A172 (cell line): ENCODE results near the gene FTSJ3. TPM values are rescaled to one million over a fixed set of nuclear protein-coding genes. Genes with fewer than 3 reads are reported as not detected.
"Not testable (repeated sequence)": the region's sequence is repeated elsewhere in the genome, so short reads cannot be mapped to it uniquely, and the experiment has no call there.

Experiments used
- DNase-seq: peaks from one replicate; pipeline ENCODE4 v3.0.0-alpha.2; 2015; ENCODE audit warnings: low spot score
- total RNA-seq: library from RNA; depleted of rRNA; stranded (reverse); fragments of >200 nt; shearing (Covaris generic); gene quantifications from 2 replicates; pipeline ENCODE4 v1.2.3, GENCODE V29; 2014; rRNA removed

The FTSJ3 gene, protein sequence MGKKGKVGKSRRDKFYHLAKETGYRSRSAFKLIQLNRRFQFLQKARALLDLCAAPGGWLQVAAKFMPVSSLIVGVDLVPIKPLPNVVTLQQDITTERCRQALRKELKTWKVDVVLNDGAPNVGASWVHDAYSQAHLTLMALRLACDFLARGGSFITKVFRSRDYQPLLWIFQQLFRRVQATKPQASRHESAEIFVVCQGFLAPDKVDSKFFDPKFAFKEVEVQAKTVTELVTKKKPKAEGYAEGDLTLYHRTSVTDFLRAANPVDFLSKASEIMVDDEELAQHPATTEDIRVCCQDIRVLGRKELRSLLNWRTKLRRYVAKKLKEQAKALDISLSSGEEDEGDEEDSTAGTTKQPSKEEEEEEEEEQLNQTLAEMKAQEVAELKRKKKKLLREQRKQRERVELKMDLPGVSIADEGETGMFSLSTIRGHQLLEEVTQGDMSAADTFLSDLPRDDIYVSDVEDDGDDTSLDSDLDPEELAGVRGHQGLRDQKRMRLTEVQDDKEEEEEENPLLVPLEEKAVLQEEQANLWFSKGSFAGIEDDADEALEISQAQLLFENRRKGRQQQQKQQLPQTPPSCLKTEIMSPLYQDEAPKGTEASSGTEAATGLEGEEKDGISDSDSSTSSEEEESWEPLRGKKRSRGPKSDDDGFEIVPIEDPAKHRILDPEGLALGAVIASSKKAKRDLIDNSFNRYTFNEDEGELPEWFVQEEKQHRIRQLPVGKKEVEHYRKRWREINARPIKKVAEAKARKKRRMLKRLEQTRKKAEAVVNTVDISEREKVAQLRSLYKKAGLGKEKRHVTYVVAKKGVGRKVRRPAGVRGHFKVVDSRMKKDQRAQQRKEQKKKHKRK
- total RNA-seq: 48.0 and 50.6 TPM in 2 replicates

DNA sequence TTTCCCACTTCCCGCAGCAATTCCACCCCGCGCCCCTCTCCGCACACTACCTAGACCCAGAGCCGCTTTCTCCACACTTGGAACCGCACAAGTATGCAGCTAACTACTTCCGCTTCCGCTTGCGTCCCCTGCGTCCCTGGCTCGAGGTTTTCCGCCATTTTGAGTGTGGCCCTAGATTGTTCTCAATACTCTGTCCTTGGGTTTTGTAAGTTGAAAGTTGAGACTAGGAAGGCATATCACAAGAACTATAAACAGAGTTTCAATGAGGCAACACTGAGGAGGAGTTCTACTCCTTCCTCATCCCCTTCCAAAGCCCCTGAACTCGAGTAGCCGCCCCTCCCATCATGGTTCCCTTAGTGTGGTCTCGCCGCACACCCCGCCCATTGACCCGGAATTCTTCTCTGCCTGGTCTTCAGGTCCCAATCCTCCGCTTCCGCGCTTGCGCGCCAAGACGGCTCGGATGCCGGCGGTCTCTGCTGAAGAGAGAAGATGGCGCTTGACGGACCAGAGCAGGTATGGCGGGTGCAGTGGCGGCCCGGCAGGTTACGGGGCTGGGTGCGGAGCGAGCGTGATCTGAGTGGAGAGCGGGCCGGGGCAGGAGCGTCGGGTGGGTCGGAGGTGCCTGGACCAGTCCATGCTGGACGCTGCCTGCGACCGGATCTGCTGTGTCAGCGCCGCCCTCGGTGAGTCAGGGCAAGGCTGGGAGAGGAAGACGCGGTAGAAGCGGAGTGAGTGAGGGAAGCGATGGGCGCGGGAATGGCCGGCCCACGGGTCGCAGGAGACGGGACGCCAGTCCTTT is at the start of gene FTSJ3, which contains the start of gene PSMC5:
FTSJ3 (minus strand) TSS at position 662 of the 799 bp plus-strand sequence. CDS start 761 bp downstream, outside the sequence.
PSMC5 (plus strand) TSS at position 430 of the 799 bp plus-strand sequence; CDS start at position 490, 60 bp downstream.
- DNase-seq: peak; percentile 94

DNA sequence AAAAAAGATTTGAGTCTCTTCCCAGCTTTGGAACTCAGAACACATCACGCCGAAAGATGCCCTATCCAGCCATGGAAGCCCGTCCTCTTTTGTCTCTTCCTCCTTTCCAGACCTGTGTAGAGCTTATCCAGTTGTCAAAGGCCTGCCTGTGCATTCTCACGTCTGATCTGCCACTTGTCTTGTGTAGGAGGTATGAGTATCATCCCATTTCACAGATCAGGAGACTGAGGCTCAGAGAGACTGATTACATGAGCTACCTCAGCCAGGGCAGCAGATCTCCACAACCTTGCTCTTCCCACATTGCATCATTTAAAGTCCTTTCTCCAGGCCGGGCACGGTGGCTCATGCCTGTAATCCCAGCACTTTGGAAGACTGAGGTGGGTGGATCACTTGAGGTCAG is 47.2 kb upstream of the FTSJ3 start:
- not testable (repeated sequence) for DNase-seq

DNA sequence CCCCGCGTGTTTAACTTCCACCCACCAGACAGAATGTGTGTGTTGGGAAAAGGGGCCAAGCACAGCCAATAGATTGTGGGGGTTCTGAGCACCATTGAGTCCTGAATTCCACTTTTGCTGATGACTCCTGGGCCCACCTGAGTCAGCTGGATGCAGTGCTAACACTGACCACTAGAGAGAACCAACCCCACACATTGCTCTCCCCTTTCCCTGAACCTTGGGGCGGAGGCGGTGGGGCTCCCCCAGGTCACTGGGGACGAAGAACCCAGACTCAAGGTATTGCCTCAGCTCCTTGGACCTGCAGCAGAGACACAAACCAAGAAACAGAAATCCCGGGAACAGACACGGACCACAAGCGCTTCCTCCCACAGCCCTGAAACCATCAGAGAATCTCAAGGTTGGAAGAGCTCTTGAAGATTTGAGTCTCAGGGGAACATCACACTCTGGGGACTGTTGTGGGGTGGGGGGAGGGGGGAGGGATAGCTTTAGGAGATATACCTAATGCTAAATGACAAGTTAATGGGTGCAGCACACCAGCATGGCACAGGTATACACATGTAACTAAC is 46.7 kb upstream of the FTSJ3 start:
- not testable (repeated sequence) for DNase-seq

DNA sequence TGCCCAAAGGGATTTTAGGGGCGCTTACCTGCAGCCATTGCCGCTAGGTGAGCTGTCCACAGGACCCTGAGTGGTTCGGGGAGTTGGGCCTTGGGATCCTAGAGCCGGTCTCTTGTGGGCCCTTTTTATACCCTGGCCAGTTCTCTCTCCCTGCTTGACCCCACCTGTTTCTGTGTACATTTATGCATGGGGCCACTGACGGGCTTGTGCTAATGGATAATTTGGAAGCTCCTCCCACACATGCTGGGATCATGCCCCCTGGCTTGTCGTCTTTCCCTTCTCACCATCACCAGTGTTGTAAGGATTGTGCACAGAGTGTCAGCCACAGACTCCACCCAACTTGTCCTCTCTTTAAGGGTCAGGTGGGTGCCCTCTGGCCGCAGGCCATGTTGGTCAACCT is 46.1 kb upstream of the FTSJ3 start, which contains the start of gene CSH2:
CSH2 (minus strand) TSS at position 101 of the 400 bp plus-strand sequence; CDS start at position 38, 63 bp downstream.
- not testable (repeated sequence) for DNase-seq

DNA sequence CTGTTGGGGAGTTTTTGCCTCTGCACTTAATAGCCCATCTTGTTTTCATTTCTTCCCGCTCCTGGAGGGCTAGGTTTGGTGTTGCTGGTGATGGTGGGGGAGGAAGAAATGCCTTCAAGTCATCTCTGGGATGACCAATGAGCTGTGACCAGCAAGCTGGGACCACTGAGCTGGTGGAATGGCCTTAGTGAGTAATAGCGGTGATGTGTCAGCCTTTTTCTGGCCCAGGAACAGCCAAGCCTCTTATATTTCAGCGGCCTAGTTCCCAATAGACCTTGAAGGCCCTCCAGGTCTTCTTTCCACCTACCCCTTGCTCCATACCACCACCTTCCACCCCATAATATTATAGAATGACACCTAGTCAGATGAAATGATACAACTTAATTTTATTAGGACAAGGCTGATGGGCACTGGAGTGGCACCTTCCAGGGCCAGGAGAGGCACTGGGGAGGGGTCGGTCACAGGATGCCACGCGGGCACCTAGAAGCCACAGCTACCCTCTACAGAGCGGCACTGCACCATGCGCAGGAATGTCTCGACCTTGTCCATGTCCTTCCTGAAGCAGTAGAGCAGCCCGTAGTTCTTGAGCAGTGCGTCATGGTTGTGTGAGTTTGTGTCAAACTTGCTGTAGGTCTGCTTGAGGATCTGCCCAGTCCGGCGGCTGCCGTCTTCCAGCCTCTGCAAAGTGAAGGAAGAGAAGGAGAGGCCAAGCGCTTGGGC is 44.3 kb upstream of the FTSJ3 start:
- DNase-seq: not testable (repeated sequence)

DNA sequence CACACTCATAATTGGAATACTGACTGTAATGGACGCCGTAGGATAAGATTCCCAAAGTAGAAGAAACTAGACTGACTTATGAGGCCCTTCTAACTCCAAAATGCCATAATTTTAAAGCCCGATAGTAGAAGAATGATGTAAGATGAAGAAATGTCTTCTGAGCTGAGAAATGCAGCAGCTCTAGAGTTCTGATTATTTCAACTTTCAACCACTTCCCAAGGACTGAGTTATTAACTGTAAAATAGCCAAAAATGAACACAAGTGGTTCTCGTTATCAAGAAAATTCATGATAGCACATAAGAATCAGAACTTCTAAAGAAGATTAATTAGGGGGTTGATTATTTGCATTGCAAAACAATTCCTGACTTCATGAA is 42.8 kb upstream of the FTSJ3 start:
- not testable (repeated sequence) for DNase-seq

DNA sequence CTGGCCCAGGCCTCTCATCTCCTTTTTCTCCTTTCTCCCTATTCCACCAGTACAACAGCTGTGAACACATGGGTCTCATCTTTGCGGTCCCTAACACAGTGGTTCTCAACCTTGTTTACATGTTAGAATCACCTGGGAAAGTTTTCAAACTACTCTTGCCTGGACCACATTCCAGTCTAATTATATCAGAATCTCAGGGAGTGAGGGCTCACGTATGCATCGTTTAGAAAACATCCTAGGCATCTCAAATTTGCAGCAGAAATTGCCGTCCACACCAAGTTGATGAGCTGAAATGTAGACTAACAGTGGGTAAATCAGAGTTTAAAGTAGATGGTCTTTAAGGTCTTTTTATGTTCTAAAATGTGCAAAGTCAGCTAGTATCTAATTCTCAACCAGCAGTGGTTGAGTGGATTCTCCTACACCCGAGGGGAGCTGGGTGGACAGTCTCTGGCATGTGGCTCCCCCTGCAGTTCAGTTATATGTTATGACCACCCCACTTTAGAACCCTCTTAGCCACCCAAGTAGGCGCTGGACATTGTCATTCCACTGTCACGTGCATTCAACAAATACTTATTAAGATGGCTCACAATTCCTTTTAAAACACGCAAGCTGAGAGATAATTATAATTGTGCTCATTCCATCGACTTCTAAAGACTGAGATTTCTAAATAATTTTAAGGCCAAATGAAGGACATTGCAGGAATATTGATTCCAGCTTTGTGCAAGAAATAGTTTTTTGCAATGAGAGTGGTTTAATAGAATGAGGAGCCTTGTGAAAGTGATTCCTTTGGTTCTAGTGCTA is 42.2 kb upstream of the FTSJ3 start:
- DNase-seq: peak; percentile 15

DNA sequence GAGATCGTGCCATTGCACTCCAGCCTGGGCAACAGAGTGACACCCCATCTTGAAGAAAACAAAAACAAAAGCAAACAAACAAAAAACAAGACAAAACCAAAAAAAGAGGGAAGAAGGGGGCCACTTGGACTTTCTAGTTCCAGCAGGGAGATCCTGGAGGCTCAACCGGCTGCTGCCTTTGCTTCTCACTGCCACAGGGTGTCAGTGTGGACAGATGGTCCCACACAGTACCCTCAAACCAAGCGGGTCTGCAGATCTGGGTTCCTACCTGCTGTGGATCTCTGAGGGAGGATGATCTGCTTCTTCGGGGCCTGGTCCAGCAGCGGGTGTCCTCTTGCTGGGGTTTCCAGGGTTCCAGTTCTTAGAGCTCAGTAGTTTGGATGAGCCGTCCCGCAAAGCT is 39.2 kb upstream of the FTSJ3 start:
- DNase-seq: not testable (repeated sequence)

DNA sequence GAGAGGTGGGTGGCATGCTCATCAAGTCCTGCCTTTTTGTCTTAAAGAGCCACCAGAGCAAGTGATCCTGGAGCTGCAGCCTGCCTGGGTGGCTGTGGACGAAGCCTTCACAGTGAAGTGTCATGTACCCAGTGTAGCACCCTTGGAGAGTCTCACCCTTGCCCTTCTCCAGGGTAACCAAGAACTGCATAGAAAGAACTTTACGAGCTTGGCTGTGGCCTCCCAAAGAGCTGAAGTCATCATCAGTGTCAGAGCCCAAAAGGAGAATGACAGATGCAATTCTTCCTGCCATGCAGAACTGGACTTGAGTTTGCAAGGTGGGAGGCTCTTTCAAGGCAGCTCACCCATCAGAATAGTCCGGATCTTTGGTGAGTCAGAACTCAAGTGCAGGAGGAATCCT is 31.8 kb upstream of the FTSJ3 start:
- DNase-seq: no peak

DNA sequence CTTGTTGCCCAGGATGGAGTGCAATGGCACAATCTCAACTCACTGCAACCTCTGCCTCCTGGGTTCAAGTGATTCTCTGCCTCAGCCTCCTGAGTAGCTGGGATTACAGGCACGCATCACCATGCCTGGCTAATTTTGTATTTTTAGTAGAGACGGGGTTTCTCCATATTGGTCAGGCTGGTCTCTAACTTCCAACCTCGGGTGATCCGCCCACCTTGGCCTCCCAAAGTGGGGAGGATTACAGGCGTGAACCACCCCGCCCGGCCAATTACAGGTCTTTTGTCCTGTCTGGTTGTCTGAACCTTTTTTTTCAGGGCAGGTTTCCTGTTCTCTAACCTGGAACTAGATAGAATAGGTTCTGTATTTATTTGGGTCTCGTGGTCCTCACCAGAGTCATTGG is 29.0 kb upstream of the FTSJ3 start:
- DNase-seq: not testable (repeated sequence)

DNA sequence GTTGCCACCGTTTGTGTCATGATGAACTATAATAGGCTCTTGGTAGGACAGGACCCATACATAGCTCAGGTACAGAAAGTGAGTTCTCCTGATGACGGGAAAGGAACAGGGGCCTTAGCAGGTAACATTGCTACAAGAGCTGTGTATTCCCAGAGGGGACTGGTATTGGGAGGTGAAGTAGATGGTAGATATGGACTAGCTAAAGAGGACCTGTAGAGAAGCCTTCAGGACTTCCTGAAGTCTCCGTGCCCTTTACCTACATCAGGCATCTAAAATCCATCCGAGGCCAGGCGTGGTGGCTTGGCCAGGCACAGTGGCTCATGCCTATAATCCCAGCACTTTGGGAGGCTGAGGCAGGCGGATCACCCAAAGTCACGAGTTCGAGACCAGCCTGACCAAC is 27.7 kb upstream of the FTSJ3 start:
- no peak for DNase-seq

DNA sequence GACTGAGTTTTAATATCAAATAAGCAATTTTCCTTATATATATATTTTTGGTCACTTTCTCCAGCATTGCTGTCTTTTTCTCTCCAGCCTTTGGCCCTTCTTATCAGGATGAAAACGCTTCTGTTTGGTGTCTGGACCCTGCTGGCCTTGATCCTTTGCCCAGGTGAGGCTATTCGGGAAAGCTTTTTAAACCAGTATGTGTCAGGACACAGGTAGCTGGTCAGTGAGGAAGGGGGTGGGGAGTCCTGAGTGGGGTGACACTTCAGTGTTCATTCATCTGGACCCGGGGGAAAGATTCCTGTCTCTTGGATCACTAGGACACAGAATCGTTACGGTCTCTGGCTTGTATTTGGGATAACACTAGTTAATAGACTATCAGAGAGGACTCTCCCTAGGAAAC is 27.2 kb upstream of the FTSJ3 start:
- no peak for DNase-seq

DNA sequence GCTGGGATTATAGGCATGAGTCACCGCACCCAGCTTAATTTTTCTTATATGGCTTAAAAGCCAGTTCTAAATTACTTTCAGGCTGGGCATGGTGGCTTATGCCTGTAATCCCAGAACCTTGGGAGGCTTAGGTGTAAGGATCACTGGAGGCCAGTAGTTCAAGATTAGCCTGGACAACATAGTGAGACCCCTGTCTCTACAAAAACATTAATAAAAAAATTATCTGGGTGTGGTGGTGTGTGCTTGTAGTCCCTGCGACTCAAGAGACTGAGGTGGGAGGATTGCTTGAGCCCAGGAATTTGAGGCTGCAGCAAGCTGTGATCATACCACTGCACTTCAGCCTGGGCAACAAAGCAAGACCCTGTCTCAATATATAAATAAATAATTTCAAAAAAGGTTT is 25.8 kb upstream of the FTSJ3 start:
- no peak for DNase-seq

DNA sequence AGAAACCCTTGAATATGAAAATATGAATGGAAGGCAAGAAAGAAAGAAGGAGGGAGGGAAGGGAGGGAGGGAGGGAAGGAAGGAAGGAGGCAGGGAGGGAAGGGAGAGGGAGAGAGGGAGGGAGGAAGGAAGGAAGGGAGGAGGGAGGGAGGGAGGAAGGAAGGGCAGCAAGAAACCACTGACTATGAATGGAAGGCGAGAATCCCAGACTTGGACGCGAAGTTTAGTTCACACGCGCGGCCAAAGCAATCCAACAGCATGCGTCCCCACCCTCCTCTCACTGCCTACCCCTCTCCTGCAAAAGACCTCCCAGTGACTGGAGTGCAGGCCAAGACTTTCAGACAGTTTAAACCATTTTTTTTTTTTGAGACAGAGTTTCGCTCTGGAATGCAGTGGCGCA is 22.9 kb upstream of the FTSJ3 start:
- DNase-seq: no peak

DNA sequence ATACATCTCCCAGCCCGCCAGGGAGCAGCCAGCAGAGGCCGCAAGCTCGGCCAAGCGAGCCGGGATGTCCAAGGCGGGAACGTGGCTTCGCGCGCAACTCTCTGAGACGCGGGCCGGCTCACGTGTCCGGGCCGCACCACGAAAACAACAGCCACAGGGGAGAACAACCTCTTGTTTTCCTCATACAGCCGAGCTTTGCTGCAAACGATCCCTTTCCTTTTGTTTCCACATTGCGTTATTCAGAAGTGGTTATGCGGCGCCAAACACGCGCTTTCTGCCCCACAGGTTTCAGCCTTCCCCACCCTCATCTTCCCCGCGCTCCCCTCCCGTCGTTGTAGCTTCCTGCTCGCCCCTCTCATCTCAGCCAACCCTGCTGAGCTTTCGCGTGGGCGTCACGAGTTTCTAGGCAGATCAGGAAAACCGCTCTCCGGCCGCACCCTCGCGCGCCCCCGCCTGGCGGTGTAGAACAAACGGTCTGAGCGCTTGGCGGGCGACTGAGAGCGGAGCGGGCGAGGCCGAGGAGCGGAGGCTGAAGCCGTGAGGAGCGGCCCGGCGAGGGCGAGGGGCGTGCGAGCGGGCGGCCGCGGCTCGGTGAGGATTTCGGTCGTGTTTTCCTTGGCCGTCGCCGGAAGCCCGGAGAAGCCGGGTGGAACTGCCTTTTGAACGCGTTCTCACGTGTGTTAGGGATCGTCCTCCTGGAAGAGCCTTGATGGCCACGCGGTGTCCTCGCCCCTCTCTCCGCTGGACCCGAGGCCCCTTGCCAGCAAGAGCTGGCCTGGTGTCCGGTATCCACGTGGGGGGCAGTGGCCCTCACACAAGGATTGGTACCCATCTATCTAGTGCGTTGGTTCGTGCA is 21.6 kb upstream of the FTSJ3 start:
- DNase-seq: no peak

DNA sequence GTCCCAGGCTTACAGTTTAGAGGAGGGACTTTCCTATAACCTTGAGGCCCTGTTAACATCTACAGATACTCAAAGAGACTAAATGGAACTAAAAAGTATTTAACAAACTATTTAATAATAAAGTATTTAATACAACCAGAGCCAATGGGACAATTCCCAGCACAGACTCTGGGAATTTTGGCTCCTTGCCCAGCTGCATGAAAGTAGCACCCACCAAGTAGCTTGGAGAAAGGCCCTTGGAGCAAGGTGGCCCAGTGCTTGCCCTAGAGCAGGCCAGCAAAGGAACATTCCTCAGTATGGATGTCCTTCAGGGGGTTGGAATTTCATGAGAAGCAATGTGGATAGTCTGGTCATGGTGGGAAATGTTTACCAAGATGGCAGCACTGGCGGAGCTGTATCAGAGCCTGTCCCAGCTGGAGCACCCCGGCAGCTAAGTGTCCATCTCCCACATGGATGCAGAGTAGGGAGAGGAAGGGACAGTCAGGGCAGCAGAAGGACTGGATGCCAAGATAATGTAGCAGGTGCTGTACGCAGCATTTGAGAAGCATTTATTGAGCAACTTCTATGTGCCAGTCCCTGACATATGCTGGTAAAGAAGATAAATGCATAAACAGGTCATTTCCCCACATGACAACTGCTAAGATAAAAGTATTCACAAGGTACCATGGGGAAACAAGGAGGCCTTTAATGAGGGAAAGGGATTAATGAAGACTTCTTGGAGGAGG is 20.2 kb upstream of the FTSJ3 start:
- no peak for DNase-seq

DNA sequence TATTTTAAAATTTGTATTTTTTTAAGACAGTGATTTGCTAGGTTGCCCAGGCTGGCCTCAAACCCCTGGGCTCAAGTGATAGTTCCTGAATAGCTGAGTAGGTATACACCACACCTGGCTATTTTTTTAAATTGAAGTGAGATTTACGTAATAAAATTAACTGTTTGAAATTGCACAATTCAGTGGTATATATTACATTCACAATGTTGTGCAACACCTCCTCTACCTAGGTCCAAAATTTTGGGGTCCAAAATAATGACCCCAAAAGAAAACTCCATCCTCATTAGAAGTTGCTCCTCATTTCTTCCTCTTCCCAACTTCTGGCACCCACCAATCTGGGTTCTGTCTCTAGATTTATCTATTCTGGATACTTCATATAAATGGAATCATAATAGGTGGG is 18.0 kb upstream of the FTSJ3 start:
- DNase-seq: no peak
